ENCODE measurements around the gene BTNL9.

The BTNL9 gene

GRCh38 chr5:181024245-181025064, 15.6 kb upstream of the BTNL9 start:
- no peak for DNase-seq (ENCODE audit: low spot score)
- no peak overlapping the region for H3K27ac ChIP-seq
- no peak for TF ChIP-seq CTCF (IDR thresholded peaks at IDR 0.05)
- H3K4me3 ChIP-seq, result no peak overlapping the region

GRCh38 chr5:181027452-181028031, 12.5 kb upstream of the BTNL9 start:
- TF ChIP-seq CTCF (IDR thresholded peaks at IDR 0.05), result no peak
- no peak overlapping the region for H3K4me3 ChIP-seq
- no peak overlapping the region for H3K27ac ChIP-seq
- DNase-seq (ENCODE audit: low spot score), result no peak

GRCh38 chr5:181028032-181028819, 11.8 kb upstream of the BTNL9 start:
- no peak overlapping the region for H3K27ac ChIP-seq
- no peak for DNase-seq (ENCODE audit: low spot score)
- H3K4me3 ChIP-seq, result no peak overlapping the region
- TF ChIP-seq CTCF (IDR thresholded peaks at IDR 0.05), result no peak

- TF ChIP-seq CTCF (IDR thresholded peaks at IDR 0.05), result no peak
- DNase-seq (ENCODE audit: low spot score), result no peak
- Histone ChIP-seq H3K4me3 (no peak overlapping the region), H3K27ac (no peak overlapping the region)
Measured at GRCh38 chr5:181031716-181032115, 8.3 kb upstream of the BTNL9 start.

GRCh38 chr5:181035991-181036815, 3.9 kb upstream of the BTNL9 start:
- DNase-seq (ENCODE audit: low spot score), result no peak
- TF ChIP-seq CTCF (IDR thresholded peaks at IDR 0.05), result no peak
- Histone ChIP-seq H3K4me3 (no peak overlapping the region), H3K27ac (no peak overlapping the region)

GRCh38 chr5:181036816-181037364, 3.2 kb upstream of the BTNL9 start:
- no peak overlapping the region for H3K4me3 ChIP-seq
- H3K27ac ChIP-seq, result no peak overlapping the region
- DNase-seq (ENCODE audit: low spot score), result no peak
- no peak for TF ChIP-seq CTCF (IDR thresholded peaks at IDR 0.05)

Measured in coronary artery (tissue), 2 donors.